NCI-H2029 (cell line): ENCODE measurements around the gene PTPRS.
"Not testable (repeated sequence)": the region's sequence is repeated elsewhere in the genome, so short reads cannot be mapped to it uniquely, and the experiment has no call there.

Source experiments
- DNase-seq: peaks from one replicate; lab custom pipeline; 2025; lab: John Stamatoyannopoulos, UW

Gene PTPRS

DNA sequence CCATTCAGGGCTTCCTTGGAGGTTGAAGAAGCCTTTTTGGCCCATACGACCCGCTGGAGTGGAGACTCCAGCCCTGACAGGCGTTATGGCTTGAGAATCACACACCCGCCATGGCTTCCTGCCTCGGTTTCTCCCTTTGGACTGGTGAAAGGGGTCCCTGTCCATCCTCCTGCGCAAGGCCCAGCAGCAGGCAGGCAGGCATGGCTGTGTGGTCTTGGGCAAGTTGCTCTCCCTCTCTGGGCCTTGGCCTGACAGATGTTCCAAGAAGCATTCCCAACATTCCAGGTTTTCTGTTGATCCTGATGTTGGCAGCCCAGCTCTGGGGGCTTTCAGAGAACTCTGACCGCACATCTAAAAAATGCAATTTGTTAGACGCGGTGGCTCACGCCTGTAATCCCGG lies 8.1 kb downstream of the PTPRS start:
- DNase-seq, result no peak

DNA sequence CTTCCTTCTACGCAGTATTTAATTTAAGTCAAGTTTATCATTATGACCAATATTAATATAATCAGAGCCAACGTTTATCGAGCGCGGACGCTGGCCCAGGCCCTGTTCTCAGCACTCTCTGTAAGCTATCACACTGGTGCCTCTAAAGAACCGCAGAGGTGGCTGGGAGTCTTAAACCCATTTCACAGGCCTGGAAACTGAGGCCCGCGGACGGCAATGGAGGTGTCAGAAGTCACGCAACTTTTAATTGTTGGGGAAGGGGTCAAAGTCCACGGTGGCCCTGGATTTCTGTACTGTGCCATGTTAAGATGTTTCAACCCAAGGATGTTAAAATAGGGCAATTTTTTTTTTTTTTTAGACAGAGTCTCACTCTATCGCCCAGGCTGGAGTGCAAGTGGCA lies 8.8 kb downstream of the PTPRS start:
- no peak for DNase-seq

DNA sequence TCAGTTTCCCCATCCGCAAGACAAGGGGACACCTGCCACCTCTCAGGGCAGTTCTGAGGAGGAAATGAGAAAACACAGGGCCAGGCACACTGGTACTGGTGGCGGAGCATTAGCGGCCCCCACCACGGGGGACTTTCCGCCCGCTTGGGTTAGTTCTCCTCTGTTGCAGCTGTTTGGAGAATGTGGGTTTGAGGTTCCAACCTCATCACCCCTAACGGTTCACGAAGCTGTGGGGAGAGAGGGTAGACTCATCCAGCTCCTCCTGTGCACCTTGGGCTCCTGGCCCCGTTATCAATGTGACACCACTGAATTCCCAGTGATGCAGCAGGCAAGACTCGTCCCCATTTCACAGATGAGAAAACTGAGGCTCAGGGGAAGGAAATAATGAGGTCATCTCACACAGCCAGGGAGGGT lies 10.3 kb downstream of the PTPRS start:
- DNase-seq, result no peak

DNA sequence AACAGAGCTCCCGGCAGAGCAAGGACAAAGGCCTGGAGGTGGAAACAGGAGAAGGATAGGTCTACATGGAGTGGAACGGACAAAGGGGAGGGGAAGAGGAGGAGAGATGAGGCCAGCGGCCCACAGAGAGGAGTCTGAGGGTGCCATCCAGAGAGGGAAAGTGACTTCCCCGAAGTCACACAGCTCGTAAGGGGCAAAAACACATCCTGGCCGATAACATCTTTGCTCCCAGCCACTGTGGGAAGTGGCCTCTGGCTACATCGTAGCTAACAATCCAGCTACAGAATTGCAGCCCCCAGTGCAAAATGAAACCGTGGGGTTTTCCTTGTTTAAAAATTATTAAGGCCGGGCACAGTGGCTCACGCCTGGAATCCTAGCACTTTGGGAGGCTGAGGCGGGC lies 11.5 kb downstream of the PTPRS start:
- no peak for DNase-seq

DNA sequence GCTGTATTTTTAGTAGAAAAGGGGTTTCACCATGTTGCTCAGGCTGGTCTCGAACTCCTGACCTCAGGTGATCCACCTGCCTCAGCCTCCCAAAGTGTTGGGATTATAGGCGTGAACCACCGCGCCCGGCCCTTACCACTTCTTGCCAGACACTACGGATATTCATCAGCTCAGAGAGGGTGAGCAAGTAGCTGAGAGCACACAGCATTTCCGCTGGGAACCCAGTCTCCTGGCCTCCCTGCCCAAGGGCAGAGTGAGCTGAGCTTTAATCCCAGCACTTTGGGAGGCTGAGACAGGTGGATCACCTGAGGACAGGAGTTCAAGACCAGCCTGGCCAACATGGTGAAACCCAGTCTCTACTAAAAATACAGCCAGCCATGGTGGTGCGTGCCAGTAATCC lies 12.2 kb downstream of the PTPRS start:
- DNase-seq, result not testable (repeated sequence)

DNA sequence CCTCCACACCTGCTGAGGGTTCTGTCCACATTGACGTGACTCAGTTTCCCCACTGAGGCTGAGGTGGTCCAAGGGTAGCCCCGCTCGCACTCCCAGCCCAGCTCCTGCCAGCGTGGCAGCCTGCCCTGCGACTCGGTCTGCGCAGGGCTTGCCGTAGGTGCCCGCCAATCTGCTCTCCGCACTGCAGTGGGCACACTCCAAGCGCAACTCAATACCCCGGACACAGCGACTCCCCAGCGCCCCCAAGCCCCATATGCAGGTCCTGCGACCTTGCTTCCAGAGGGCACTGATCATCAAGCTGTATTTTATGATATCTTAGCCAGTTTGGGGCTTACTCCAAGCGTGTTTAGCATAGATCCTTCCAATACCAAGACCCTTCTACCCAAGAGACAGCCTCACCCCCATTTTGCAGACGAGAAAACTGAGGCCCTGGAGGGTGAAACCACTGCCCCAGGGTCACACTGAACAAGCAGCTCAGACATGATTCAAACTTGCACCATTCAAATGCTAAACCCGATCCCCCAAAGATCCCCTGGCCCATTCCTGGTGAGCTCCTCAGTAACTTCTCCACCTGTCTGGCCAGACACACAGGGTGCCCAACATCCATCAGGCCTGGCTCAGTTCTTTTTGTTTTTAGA lies 13.5 kb downstream of the PTPRS start:
- DNase-seq, result no peak

DNA sequence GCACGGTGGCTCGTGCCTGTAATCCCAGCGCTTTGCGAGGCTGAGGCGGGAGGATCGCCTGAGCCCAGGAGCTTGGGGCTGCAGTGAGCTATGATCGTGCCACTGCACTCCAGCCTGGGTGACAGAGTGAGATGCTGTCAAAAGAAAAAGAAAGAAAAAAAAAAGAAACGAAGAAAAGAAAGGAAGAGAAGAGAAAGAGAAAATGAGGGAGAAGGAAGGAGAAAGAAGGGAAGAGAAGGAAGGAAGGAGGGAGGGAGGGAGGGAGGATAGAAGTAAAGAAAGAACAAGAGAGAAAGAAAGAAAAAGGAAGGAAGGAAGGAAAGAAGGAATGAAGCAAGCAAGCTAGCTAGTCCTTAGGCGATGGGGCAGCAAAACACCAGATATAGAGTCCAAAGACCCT lies 14.1 kb downstream of the PTPRS start:
- DNase-seq, result no peak

DNA sequence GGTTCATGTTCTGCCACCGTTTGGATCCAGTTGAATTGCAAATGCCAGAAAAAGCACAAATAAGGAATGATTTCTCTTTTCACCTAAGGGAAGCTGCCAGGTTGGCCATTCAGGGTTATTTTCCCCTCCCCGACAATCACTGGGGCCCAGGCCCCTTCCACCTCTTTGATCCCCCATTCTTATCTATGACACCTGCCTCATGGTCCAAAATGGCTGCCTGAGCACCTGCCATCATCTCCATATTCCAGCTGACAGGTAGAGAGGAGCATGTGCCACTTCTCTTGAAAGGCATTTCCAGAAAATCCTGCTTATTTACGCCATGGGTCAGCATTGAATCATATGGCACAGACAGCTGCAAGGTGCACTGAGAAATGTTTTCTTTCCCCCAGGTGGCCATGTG lies 15.7 kb downstream of the PTPRS start:
- no peak for DNase-seq

DNA sequence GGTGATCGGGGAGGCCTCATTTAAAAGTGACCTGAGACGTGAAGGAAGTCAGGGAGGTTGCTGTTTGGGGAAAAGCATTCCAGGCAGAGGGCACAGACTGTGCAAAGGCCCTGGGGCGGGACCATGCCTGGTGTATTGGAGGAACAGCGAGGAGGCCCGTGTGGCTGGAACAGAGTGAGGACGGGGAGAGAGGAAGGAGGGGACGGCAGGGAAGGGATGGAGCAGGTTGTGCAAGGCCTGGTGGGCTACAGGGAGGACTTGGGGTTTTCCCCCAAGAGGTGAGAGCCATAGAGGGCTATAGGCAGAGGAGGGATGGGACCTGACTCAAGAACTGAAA lies 17.2 kb downstream of the PTPRS start:
- DNase-seq, result no peak

DNA sequence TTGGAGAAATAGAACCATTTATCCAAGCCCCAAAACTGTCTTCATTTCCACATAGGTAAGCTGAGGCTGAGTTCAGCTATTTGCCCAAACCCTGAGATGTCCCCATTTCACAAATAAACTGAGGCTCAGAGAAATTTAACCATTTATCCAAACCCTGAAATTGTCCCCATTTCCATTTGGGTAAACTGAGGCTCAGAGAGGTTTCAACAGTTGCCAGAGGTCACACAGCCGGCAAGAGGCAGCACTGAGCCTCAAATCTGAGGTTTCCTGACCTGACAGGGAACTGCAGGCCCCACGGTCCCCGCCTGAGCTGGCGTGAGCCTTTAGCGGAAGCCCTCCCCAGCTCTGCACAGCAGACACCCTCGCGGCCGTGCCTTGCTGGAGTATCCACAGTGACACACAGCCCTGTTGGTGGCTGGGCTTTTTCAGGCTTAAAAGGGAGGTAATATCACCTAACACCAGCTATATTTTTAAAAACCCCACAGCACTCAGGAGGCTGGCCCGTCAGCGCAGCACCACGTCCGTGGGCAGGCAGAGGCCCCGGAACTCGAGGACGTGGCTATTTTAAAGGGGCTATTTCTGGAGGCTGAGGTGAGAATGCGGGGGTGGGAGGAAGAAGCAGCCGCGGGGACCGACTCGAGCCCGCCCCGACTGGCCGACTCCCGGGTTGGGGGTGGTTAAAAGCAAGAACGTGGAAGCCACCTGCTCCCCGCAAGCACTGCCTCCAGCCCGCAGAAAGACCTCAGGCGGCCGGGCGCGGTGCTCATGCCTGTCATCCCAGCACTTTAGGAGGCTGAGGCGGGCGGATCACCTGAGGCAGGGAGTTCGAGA lies 18.5 kb downstream of the PTPRS start:
- DNase-seq, result no peak

DNA sequence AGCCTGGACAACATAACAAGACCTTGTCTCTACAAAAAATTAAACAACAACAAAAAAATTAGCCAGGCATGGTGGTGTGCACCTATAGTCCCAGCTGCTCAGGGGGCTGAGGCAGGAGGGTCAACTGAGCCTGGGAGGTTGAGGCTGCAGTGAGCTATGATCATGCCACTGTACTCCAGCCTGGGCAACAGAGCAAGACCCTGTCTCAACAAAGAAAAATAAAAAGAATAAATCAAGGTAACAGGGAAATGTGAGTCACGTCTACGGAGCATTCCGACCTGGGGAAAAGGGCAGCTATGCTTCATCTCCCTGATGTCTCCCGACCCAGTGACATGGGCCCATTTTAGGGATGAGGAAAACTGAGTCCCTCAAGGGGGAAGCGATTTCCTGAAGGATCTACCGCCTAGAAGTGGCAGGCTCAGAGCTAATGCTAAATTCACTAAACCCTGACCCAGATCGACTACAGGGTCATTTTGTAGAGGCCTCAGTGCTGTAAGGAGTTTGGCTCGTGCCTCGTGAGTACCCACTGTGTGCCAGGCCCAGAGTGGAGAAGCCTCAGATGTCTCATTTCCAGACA lies 19.5 kb downstream of the PTPRS start:
- no peak for DNase-seq

DNA sequence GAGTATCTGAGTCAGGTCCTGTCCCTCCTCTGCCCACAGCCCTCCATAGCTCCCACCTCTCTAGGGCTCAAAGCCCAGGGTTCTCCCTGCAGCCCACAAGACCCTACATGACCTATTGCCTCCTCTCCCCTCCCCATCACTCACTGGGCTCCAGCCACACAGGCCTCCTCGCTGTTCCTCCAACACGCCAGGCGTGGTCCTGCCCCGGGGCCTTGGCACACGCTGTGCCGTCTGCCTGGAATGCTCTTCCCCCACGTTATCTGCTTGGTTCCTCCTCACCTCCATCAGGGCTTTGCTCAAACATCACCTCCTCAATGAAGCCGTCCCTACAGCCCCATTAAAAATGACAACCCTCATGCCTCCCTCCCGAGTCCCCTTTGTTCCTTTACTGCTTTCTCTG lies 21.1 kb downstream of the PTPRS start:
- no peak for DNase-seq

DNA sequence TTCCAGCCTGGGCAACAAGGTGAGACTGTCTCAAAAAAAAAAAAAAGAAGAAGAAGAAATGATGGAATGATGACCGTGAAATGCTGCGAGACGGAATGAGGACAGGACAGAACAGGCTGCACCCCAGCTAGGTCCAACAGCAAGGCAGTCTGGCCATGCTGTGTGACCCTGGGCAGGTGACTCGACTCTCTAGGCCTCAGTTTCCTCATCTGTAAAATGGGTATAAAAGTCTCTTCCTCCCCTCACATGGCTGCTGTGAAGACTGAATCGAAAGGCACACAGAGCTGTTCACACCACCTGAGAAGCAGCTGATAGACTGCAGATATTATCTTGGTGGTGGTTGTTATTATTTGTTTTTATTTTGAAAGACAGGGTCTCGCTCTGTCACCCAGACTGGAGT lies 22.3 kb downstream of the PTPRS start:
- no peak for DNase-seq

DNA sequence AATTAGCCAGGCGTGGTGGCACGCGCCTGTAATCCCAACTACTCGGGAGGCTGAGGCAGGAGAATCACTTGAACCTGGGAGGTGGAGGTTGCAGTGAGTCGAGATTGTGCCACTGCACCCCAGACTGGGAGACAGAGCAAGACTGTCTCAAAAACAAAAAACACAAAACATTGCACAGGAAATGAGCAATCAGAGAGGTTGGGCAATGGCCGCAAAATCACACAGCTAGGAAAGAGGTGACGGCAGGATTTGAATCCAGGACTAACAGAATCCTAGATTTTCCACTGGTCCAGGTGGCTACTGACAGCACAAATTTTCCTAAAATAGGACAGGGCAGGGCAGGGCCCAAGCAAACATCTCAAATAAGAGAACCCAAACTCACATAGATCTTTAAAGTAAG lies 23.3 kb downstream of the PTPRS start:
- DNase-seq, result no peak

DNA sequence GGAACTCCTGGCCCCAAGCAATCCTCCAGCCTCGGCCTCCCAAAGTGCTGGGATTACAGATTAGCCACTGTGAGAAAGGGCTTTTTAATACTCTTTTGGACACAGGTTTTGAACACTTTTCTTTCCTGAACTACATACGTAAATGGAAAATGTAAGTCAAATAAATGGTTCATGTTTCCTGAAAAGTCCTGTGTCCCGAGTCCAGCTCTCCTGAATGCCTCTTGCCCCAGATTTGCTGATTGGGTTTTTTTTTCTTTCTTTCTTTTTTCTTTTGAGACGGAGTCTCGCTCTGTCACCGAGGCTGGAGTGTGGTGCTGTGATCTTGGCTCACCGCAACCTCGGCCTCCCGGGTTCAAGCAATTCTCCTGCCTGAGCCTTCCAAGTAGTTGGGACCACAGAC lies 24.5 kb downstream of the PTPRS start:
- DNase-seq, result no peak

DNA sequence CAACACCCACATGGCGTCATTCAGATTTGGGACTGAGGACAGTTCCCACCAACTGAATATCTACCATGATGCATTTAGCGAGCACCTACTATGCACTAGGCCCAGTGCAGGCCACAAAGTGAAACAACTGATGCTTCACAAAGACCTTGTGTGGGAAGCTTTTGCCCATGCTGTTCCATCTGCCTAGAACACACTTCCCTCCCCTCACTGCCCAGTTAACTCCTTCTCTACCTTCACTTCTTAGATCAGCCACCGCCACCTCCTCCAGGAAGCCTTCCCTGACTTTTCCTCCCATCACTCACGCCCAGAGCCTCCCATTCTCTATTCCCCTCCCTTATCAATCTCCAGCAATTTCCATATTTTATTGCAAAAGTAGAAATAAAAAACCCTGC lies 25.7 kb downstream of the PTPRS start:
- no peak for DNase-seq

DNA sequence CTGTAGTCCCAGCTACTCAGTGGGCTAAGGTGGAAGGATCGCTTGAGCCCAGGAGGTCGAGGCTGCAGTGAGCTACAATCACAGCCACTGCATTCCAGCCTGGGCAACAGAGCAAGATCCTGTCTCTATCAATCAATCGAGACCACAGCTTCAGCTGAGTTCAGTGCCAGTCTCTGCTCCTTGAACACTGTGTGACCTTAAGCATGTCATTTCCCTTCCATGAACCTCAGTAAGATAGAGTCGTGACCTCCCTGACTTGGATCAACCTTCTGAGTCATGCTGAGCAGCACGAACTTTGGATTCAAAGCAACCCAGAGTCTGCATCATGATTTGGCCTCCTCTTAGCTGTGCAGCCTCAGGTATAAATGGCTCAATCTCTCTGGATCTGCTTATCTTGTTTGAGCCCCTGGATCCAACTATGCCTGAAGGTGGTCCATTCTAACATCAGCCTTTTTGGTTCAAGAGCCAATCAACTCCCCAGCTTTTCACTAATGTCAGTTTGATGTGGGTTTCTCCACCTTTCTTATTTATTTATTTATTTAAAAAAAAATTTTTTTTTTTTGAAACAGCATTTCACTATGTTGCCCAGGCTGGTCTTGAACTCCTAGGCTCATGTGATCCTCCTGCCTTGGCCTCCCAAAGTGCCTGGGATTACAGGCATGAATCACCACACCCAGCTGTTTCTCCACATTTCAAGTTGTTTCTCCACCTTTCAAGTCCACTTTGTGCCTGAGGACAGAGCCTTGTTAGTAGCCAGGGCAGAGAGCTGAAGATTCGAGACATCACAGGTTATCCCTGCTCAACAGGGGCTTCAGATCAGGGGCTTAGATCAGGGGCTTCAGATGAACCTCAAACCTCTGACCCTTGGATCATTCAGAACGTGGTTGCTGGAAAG lies 26.4 kb downstream of the PTPRS start:
- no peak for DNase-seq

DNA sequence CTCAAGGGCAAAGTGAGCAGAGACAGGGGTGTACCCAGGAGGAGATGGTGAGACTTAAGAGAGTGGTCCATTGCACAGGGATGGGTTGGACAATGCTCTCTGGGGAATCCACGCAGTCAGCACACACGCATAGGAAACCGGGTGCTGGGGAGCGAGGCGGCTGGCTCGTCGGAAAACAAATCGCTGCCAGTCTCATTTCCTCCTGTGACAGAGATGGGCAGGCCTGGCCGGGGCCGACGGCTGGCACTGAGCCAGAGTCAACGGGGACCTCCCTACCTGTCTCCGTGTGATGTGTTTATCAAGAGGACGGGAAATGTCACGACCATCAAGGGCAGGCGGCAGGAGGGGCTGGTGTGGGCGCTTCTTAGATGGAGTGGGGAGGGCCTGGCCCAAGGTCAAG lies 27.3 kb downstream of the PTPRS start:
- peak; percentile 62 for DNase-seq

DNA sequence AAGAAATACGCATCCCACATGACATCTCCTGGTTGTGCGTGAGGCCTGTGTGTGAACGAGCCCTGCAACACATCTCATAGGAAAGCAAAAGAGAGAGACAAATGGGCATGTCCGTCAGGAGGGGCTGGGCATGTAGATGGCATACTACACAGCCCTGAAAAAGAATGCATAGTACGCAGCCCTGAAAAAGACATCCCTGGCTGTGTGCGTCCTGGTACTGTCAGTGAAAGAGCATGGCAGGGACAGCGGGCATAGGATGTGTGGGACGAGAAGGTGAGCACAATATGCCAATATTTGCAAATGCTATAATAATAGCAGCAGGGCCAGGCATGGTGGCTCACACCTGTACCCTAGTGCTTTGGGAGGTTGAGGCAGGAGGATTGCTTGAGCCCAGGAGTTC lies 28.6 kb downstream of the PTPRS start:
- DNase-seq, result no peak

DNA sequence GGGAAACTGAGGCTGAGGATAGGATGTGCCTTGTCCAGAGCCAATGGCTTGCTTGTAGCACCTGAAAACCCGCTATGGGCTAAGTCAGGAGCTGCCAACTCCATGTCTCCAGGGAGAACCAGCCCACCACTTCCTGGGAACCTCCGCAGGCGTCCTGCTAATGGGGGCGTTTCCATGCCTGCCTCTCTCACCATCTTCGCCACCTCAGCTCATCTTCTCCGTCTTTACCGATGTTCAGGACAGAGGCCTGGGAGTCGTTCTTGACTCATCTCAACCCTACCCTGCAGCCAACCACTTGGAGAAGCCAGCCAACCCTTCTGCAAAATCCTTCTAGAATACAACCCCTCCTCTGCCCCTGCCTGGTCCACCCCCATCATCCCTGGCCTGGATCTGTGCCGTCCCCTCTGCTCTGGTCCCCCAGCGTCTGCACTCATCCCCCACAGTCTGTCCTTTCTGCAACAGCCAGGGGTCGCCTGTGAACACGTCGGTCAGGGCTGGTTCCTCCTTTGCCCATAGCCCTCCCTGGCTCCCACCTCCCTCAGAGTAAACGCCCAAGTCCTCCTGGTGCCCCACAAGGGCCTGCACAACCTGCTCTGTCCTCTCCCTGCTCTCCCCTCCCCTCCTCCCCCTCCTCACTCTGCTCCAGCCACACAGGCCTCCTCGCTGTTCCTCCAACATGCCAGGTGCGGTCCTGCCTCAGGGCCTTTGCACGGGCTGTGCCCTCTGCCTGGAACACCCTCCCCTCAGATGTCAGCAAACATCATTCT lies 31.0 kb downstream of the PTPRS start:
- no peak for DNase-seq

DNA sequence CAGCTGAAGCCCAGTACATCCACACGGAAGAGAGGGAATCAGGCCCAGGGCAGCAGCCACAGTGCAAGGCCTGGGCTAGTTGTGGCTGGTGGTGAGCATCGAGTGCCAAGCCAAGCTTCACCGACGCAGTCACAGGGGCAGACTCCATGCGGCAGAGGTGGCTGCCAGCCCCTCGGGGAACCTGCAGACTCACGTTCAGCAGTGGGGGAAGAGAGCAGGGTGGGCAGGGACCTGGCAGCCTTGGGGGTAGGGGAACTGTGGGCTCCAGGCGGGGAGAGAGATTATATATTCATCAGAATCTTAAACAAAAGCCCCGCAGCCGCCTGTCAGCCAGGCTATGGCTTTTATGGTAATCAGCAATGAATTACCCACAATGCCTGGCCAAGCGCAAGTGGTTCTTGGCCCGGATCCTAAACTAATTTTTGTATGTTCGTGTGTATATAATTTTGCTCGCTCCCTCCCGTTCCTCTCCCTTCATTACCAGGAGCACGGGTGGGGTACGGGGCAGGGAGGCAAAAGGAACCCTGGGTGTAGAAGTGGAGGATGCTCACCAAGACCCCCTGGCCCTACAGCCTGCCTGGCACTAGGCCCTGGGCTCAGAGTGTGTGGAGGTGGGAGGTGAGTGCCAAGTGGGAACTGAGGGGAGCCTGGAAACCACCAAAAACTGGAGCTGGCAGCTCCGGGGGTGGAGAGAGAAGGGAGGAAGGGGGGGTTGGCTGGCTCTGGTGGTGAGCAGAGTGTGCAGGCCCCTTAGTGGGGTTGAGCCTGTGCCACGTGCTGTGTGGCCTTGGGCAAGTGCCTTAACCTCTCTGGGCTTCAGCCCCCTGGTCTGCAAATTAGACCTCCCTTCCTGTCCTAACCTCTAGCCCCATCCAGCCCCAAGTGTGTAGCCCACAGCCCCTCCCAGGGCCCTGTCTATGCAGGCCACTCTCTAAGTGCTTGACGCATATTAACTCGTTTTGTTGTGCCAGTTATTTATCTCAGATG lies 31.9 kb downstream of the PTPRS start:
- DNase-seq, result peak; percentile 74
